ENCODE data around the gene DLST.

DNA sequence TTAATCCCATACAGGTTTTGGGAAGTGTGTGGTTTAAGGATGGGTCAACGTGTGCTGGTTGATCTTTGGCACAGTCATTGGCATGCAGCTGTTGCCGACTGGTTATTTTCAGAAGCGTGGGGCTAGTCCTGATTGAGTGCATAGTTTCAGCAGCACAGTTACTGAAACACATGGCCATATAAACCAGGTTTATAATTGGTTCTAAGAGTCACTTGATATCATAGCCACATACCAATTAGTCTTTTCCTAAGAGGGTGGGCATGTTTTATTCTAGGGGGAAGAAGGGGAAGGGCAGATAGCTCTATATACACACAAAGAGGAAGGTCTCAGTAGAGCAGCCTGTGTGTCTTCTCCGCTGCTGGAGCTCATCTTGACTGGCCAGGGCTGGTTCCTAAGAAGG, 52.3 kb downstream of the DLST start:
- no peak for TF ChIP-seq RFX5 (IDR thresholded peaks at IDR 0.05)
- TF ChIP-seq BHLHE40 (IDR thresholded peaks at IDR 0.05; ENCODE audit: low read depth, low read length), result no peak
- no peak for TF ChIP-seq POLR2A (IDR thresholded peaks at IDR 0.05; ENCODE audit: low read length)
- TF ChIP-seq POLR2AphosphoS2 (conservative IDR thresholded peaks at IDR 0.05; ENCODE audit: low read length), result no peak
- TF ChIP-seq USF2 (IDR thresholded peaks at IDR 0.05), result no peak
- TF ChIP-seq FOSL2 (IDR thresholded peaks at IDR 0.05), result no peak
- no peak for TF ChIP-seq FOSL2 (CRISPR knock-in tag; IDR thresholded peaks at IDR 0.05)
- TF ChIP-seq HEYL (CRISPR knock-in tag; IDR thresholded peaks at IDR 0.05), result no peak
